SK-N-DZ (cell line): Measurements from ENCODE around the gene ZNF154.

ENCODE experiments used
- DNase-seq: peaks from one replicate; pipeline ENCODE4 v3.0.0-alpha.2; 2015; ENCODE audit warnings: low spot score

Gene ZNF154

GRCh38 chr19:57682226-57682766, 26.7 kb downstream of the ZNF154 start:
- no peak for DNase-seq

GRCh38 chr19:57675881-57676280, 33.1 kb downstream of the ZNF154 start:
- DNase-seq = no peak

GRCh38 chr19:57672466-57672865, 36.5 kb downstream of the ZNF154 start:
- DNase-seq = no peak

- DNase-seq = no peak
These were observed 37.7 kb downstream of the ZNF154 start for GRCh38 chr19:57671124-57671895.

GRCh38 chr19:57668635-57669034, 40.4 kb downstream of the ZNF154 start, which contains the start of gene ZSCAN4:
Gene ZSCAN4 (plus strand): TSS chr19:57668935. CDS start chr19:57676146, 7,211 bp downstream.
- DNase-seq = no peak

GRCh38 chr19:57667228-57667627, 41.8 kb downstream of the ZNF154 start:
- no peak for DNase-seq

GRCh38 chr19:57665261-57665806, 43.7 kb downstream of the ZNF154 start:
- DNase-seq = no peak

- peak; percentile 54 for DNase-seq
These were observed 44.5 kb downstream of the ZNF154 start for GRCh38 chr19:57664269-57665127.

- DNase-seq = no peak
These were observed 52.7 kb downstream of the ZNF154 start for GRCh38 chr19:57656346-57656745.

- no peak for DNase-seq
These were observed 53.6 kb downstream of the ZNF154 start for GRCh38 chr19:57655443-57655842.

- no peak for DNase-seq
These were observed 55.3 kb downstream of the ZNF154 start for GRCh38 chr19:57653689-57654088.

GRCh38 chr19:57651654-57651996, 57.4 kb downstream of the ZNF154 start:
- DNase-seq = no peak

GRCh38 chr19:57648331-57649003, 60.5 kb downstream of the ZNF154 start:
- DNase-seq = no peak
